Measurements from ENCODE around the gene BRAF. TPM values are rescaled to one million over a fixed set of nuclear protein-coding genes. Genes with fewer than 3 reads are reported as not detected.

BRAF gene
- total RNA-seq, 5 donors from 2014 or later (not counting 1 experiment from before 2014, with no cell fraction given): 39.3 to 65.1 (median 42.2) TPM

DNA sequence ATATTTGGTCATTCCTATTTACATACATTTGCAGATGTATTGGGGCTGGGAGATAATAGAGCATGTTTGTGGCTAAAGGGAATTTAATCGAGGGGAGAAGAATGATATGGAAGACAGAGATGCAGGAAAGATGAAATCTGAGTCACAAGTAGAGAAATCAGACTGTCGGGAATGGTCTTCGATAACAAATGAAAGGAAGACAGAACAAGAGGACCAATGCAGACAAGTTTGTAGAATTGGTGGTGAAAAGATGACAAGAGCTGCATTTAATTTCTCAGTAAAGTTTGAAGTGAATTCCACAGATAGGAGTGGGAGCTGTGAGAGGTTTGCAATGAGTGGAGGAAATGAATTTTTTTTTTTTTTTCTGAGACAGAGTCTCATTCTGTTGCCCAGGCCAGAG is 60.0 kb downstream of the BRAF start:
- Mint-ChIP-seq H3K27ac (no peak overlapping the region), H3K36me3 (peaks cover 27% of the 10 kb centered on the region), H3K9me3 (peaks cover 3 to 8% (median 5%) of the 10 kb centered on the region in 3 donors), H3K4me1 (peaks cover 59 to 62% (median 61%) of the 10 kb centered on the region in 3 donors), H3K4me3 (no peak overlapping the region), H3K27me3 (no peaks in the 10 kb centered on the region)
- no peak overlapping the region for H3K27ac ChIP-seq (ENCODE audit: low read length)
- POLR2A ChIA-PET: no interaction called here
- H3K4me3 ChIP-seq (ENCODE audit: control insufficient read depth in 1 of 2, extremely low read depth in 1 of 2, low read length in 1 of 2): no peak overlapping the region
- DNase-seq: no peak
- CTCF ChIA-PET: interaction anchor here in 1 of 2 donors (0.6 kb wide), 1 partner anchor 126 kb away, joined by 6 read pairs; no protein-coding TSS in a partner anchor
- H3K9me3 ChIP-seq: no peaks in the 10 kb centered on the region
- ATAC-seq (replicated peaks in 1 of 4): no peak
- no peaks in the 10 kb centered on the region for H3K36me3 ChIP-seq (ENCODE audit: control insufficient read depth in 2 of 2, extremely low read depth in 1 of 2, insufficient read depth in 1 of 2, low read length in 1 of 2)
- H3K27me3 ChIP-seq (replicated peaks in 1 of 2; ENCODE audit: control insufficient read depth in 2 of 2, extremely low read depth in 1 of 2, insufficient read depth in 2 of 2, low read length in 1 of 2): no peaks in the 10 kb centered on the region
- no peaks in the 10 kb centered on the region for H3K4me1 ChIP-seq (ENCODE audit: control insufficient read depth in 1 of 2, extremely low read depth in 1 of 2, insufficient read depth in 2 of 2, low read length in 2 of 2)
- 100% methylated on average over 3 of the region's 3 CpGs for WGBS (ENCODE audit: insufficient coverage)

GRCh38 chr7:140863867-140864266 is 60.9 kb downstream of the BRAF start:
- H3K36me3 Mint-ChIP-seq: peaks cover 24% of the 10 kb centered on the region
- Histone ChIP-seq H3K9me3 (no peaks in the 10 kb centered on the region), H3K36me3 (ENCODE audit: control insufficient read depth in 2 of 2, extremely low read depth in 1 of 2, insufficient read depth in 1 of 2, low read length in 1 of 2) (no peaks in the 10 kb centered on the region), H3K4me3 (ENCODE audit: control insufficient read depth in 1 of 2, extremely low read depth in 1 of 2, low read length in 1 of 2) (no peak overlapping the region), H3K4me1 (ENCODE audit: control insufficient read depth in 1 of 2, extremely low read depth in 1 of 2, insufficient read depth in 2 of 2, low read length in 2 of 2) (no peaks in the 10 kb centered on the region), H3K27me3 (replicated peaks in 1 of 2; ENCODE audit: control insufficient read depth in 2 of 2, extremely low read depth in 1 of 2, insufficient read depth in 2 of 2, low read length in 1 of 2) (no peaks in the 10 kb centered on the region), H3K27ac (ENCODE audit: low read length) (no peak overlapping the region)
- H3K27ac Mint-ChIP-seq: no peak overlapping the region
- no peak overlapping the region for H3K4me3 Mint-ChIP-seq
- POLR2A ChIA-PET: no interaction called here
- peaks cover 57 to 59% (median 59%) of the 10 kb centered on the region in 3 donors for H3K4me1 Mint-ChIP-seq
- 100% methylated on average over 2 of the region's 4 CpGs for WGBS (ENCODE audit: insufficient coverage)
- CTCF ChIA-PET: no interaction called here
- ATAC-seq (replicated peaks in 1 of 4) (no peak), DNase-seq (no peak)
- H3K27me3 Mint-ChIP-seq: no peaks in the 10 kb centered on the region
- H3K9me3 Mint-ChIP-seq: peaks cover 3 to 8% (median 5%) of the 10 kb centered on the region in 3 donors

GRCh38 chr7:140863184-140863583 is 61.5 kb downstream of the BRAF start:
- H3K36me3 ChIP-seq (ENCODE audit: control insufficient read depth in 2 of 2, extremely low read depth in 1 of 2, insufficient read depth in 1 of 2, low read length in 1 of 2): no peaks in the 10 kb centered on the region
- H3K4me3 ChIP-seq (ENCODE audit: control insufficient read depth in 1 of 2, extremely low read depth in 1 of 2, low read length in 1 of 2): no peak overlapping the region
- POLR2A ChIA-PET: no interaction called here
- WGBS (ENCODE audit: insufficient coverage): no CpG with 5 or more reads among the region's 2 CpGs
- no peak overlapping the region for H3K27ac Mint-ChIP-seq
- CTCF ChIA-PET: no interaction called here
- H3K27me3 Mint-ChIP-seq: no peaks in the 10 kb centered on the region
- peaks cover 21% of the 10 kb centered on the region for H3K36me3 Mint-ChIP-seq
- H3K27me3 ChIP-seq (replicated peaks in 1 of 2; ENCODE audit: control insufficient read depth in 2 of 2, extremely low read depth in 1 of 2, insufficient read depth in 2 of 2, low read length in 1 of 2): no peaks in the 10 kb centered on the region
- no peak for ATAC-seq (replicated peaks in 1 of 4)
- H3K4me1 ChIP-seq (ENCODE audit: control insufficient read depth in 1 of 2, extremely low read depth in 1 of 2, insufficient read depth in 2 of 2, low read length in 2 of 2): no peaks in the 10 kb centered on the region
- peaks cover 55 to 56% (median 55%) of the 10 kb centered on the region in 3 donors for H3K4me1 Mint-ChIP-seq
- peaks cover 3 to 8% (median 5%) of the 10 kb centered on the region in 3 donors for H3K9me3 Mint-ChIP-seq
- H3K27ac ChIP-seq (ENCODE audit: low read length): no peak overlapping the region
- DNase-seq: no peak
- no peaks in the 10 kb centered on the region for H3K9me3 ChIP-seq
- H3K4me3 Mint-ChIP-seq: no peak overlapping the region

GRCh38 chr7:140857048-140857447 is 67.7 kb downstream of the BRAF start:
- Mint-ChIP-seq H3K9me3 (no peaks in the 10 kb centered on the region), H3K4me1 (peaks cover 51 to 60% (median 53%) of the 10 kb centered on the region in 3 donors), H3K27ac (no peak overlapping the region), H3K36me3 (peaks cover 8% of the 10 kb centered on the region), H3K27me3 (no peaks in the 10 kb centered on the region), H3K4me3 (no peak overlapping the region)
- ATAC-seq (replicated peaks in 1 of 4) (no peak), DNase-seq (no peak)
- no peak overlapping the region for H3K27ac ChIP-seq (ENCODE audit: low read length)
- H3K9me3 ChIP-seq: no peaks in the 10 kb centered on the region
- ChIA-PET CTCF (no interaction called here), POLR2A (no interaction called here)
- H3K4me1 ChIP-seq (ENCODE audit: control insufficient read depth in 1 of 2, extremely low read depth in 1 of 2, insufficient read depth in 2 of 2, low read length in 2 of 2): no peaks in the 10 kb centered on the region
- H3K4me3 ChIP-seq (ENCODE audit: control insufficient read depth in 1 of 2, extremely low read depth in 1 of 2, low read length in 1 of 2): no peak overlapping the region
- H3K36me3 ChIP-seq (ENCODE audit: control insufficient read depth in 2 of 2, extremely low read depth in 1 of 2, insufficient read depth in 1 of 2, low read length in 1 of 2): peaks cover 0 to 2% of the 10 kb centered on the region in 2 donors
- 100% methylated on average over 2 of the region's 2 CpGs for WGBS (ENCODE audit: insufficient coverage)
- H3K27me3 ChIP-seq (replicated peaks in 1 of 2; ENCODE audit: control insufficient read depth in 2 of 2, extremely low read depth in 1 of 2, insufficient read depth in 2 of 2, low read length in 1 of 2): no peaks in the 10 kb centered on the region

DNA sequence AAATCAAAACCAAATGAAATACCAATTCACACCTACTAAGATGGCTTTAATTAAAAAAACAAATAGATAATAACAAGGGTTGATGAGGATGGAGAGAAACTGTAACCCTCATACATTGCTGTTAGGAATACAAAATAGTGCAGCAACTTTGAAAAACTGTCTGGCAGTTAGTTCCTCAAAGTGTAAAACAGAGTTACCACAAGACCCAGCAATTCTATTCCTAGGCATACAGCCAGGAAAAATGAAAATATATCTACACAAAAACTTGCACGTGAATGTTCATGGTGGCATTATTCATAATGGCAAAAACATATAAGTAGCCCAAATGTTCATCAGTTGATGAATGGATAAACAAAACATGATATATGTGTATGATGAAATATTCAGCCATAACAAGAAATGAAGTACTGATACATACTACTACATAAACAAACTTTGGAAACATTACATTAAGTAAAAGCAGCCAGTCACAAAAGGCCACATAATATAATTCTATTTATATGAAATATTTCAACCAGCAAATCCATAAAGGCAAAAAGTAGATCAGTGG is 83.5 kb downstream of the BRAF start:
- Mint-ChIP-seq H3K27ac (no peak overlapping the region), H3K27me3 (no peaks in the 10 kb centered on the region), H3K9me3 (peaks cover 0 to under 1% (median 0%) of the 10 kb centered on the region in 3 donors), H3K4me1 (peaks cover 0 to 6% (median 0%) of the 10 kb centered on the region in 3 donors), H3K36me3 (peaks cover 45% of the 10 kb centered on the region), H3K4me3 (no peak overlapping the region)
- Histone ChIP-seq H3K4me1 (ENCODE audit: control insufficient read depth in 1 of 2, extremely low read depth in 1 of 2, insufficient read depth in 2 of 2, low read length in 2 of 2) (no peaks in the 10 kb centered on the region), H3K4me3 (ENCODE audit: control insufficient read depth in 1 of 2, extremely low read depth in 1 of 2, low read length in 1 of 2) (no peak overlapping the region), H3K27me3 (replicated peaks in 1 of 2; ENCODE audit: control insufficient read depth in 2 of 2, extremely low read depth in 1 of 2, insufficient read depth in 2 of 2, low read length in 1 of 2) (no peaks in the 10 kb centered on the region), H3K9me3 (no peaks in the 10 kb centered on the region), H3K36me3 (ENCODE audit: control insufficient read depth in 2 of 2, extremely low read depth in 1 of 2, insufficient read depth in 1 of 2, low read length in 1 of 2) (no peaks in the 10 kb centered on the region), H3K27ac (ENCODE audit: low read length) (no peak overlapping the region)
- ChIA-PET POLR2A (no interaction called here), CTCF (no interaction called here)
- no peak for DNase-seq
- no peak for ATAC-seq (replicated peaks in 1 of 4)
- WGBS (ENCODE audit: insufficient coverage): no CpG with 5 or more reads among the region's 1 CpG

DNA sequence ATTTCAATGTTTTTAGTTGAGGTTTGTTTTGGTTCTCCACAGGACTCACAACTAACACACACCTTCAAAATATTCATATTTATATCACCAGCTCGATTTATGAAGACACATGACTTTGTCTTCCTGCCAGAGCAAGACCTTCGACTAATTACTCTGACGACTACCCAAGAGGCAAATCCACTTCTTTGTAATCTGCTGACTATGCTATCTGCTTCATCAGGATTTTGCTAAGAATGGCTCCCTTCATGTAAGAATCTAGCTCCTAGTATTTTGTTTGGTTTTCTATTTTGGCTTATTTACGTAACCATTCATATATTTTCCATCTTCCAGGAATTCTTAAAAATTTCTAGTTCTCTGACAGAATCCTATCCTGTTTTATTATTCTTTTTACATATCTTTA is 93.0 kb downstream of the BRAF start:
- WGBS (ENCODE audit: insufficient coverage): 95% methylated on average over 3 of the region's 4 CpGs
- CTCF ChIA-PET: no interaction called here
- H3K36me3 Mint-ChIP-seq: peaks cover 51% of the 10 kb centered on the region

More for the DNA sequence above, 93.0 kb downstream of the BRAF start:
- POLR2A ChIA-PET: no interaction called here
- Mint-ChIP-seq H3K27ac (no peak overlapping the region), H3K4me1 (peaks cover 0 to 4% (median 2%) of the 10 kb centered on the region in 3 donors), H3K27me3 (no peaks in the 10 kb centered on the region), H3K9me3 (no peaks in the 10 kb centered on the region), H3K4me3 (no peak overlapping the region)
- no peak for ATAC-seq (replicated peaks in 1 of 4)
- H3K4me1 ChIP-seq (ENCODE audit: control insufficient read depth in 1 of 2, extremely low read depth in 1 of 2, insufficient read depth in 2 of 2, low read length in 2 of 2): no peaks in the 10 kb centered on the region
- no peak overlapping the region for H3K27ac ChIP-seq (ENCODE audit: low read length)
- DNase-seq: no peak
- no peaks in the 10 kb centered on the region for H3K27me3 ChIP-seq (replicated peaks in 1 of 2; ENCODE audit: control insufficient read depth in 2 of 2, extremely low read depth in 1 of 2, insufficient read depth in 2 of 2, low read length in 1 of 2)
- no peak overlapping the region for H3K4me3 ChIP-seq (ENCODE audit: control insufficient read depth in 1 of 2, extremely low read depth in 1 of 2, low read length in 1 of 2)
- peaks cover 0 to 9% of the 10 kb centered on the region in 2 donors for H3K36me3 ChIP-seq (ENCODE audit: control insufficient read depth in 2 of 2, extremely low read depth in 1 of 2, insufficient read depth in 1 of 2, low read length in 1 of 2)
- H3K9me3 ChIP-seq: no peaks in the 10 kb centered on the region
